Measurements from ENCODE around the gene MMP24OS. TPM values are rescaled to one million over a fixed set of nuclear protein-coding genes. Genes with fewer than 3 reads are reported as not detected.

MMP24OS gene
- total RNA-seq, 1 donor from 2014 or later: 45.4 TPM

- no peak for TF ChIP-seq CTCF (IDR thresholded peaks at IDR 0.05; ENCODE audit: borderline replicate concordance)
- Histone ChIP-seq H3K27me3 (ENCODE audit: low read depth) (no peaks in the 10 kb centered on the region), H3K9me3 (replicated peaks) (peaks cover 6% of the 10 kb centered on the region), H3K4me1 (no peaks in the 10 kb centered on the region), H3K27ac (replicated peaks) (no peak overlapping the region), H3K4me3 (no peak overlapping the region), H3K36me3 (peaks cover 21% of the 10 kb centered on the region)
- DNase-seq: no peak
- intact Hi-C loops (cut with micrococcal nuclease): no loop called here
These were observed 42.0 kb downstream of the MMP24OS start for GRCh38 chr20:35235881-35236280.

- no peak for TF ChIP-seq CTCF (IDR thresholded peaks at IDR 0.05; ENCODE audit: borderline replicate concordance)
- no peaks in the 10 kb centered on the region for H3K27me3 ChIP-seq (ENCODE audit: low read depth)
- no peak for DNase-seq
- no peak overlapping the region for H3K27ac ChIP-seq (replicated peaks)
- no peaks in the 10 kb centered on the region for H3K4me1 ChIP-seq
- H3K4me3 ChIP-seq: no peak overlapping the region
- peaks cover 6% of the 10 kb centered on the region for H3K9me3 ChIP-seq (replicated peaks)
- peaks cover 23% of the 10 kb centered on the region for H3K36me3 ChIP-seq
- intact Hi-C loops (cut with micrococcal nuclease): no loop called here
These were observed 45.3 kb downstream of the MMP24OS start for GRCh38 chr20:35232575-35232974.

GRCh38 chr20:35226884-35227681 lies 50.8 kb downstream of the MMP24OS start:
- peaks cover 14% of the 10 kb centered on the region for H3K4me1 ChIP-seq
- H3K27ac ChIP-seq (replicated peaks): no peak overlapping the region
- peaks cover 6% of the 10 kb centered on the region for H3K36me3 ChIP-seq
- intact Hi-C loops (cut with micrococcal nuclease): no loop called here
- H3K4me3 ChIP-seq: peak overlapping the region; percentile 50
- no peak for TF ChIP-seq CTCF (IDR thresholded peaks at IDR 0.05; ENCODE audit: borderline replicate concordance)
- DNase-seq: peak; percentile 20
- no peaks in the 10 kb centered on the region for H3K9me3 ChIP-seq (replicated peaks)
- peaks cover 6% of the 10 kb centered on the region for H3K27me3 ChIP-seq (ENCODE audit: low read depth)

Other genes with a start within 250 kb of the MMP24OS start
- 30.7 TPM for gene TRPC4AP, start 185.3 kb downstream of the MMP24OS start, total RNA-seq
- gene EDEM2, start 130.8 kb downstream of the MMP24OS start, total RNA-seq: 10.4 TPM
- gene PROCR, start 106.0 kb downstream of the MMP24OS start, total RNA-seq: 9.8 TPM
- gene MMP24, start 51.4 kb downstream of the MMP24OS start, total RNA-seq: 0.25 TPM
- 37.4 TPM for gene EIF6, start 6.7 kb upstream of the MMP24OS start, total RNA-seq
- not detected for gene FAM83C, start 14.3 kb upstream of the MMP24OS start, total RNA-seq
- 145 TPM for gene UQCC1, start 133.9 kb upstream of the MMP24OS start, total RNA-seq
- gene GDF5, start 160.1 kb upstream of the MMP24OS start, total RNA-seq: 0.11 TPM
- gene CEP250, start 177.5 kb upstream of the MMP24OS start, total RNA-seq: 15.3 TPM

All from left ventricle myocardium inferior (tissue), 1 donor.